GM18499 (cell line): ENCODE data around the gene THADA.

Experiments
- ATAC-seq: cut with Tn5 transposase; IDR thresholded peaks from one replicate; pipeline ENCODE4 v1.9.1; 2021; ENCODE audit warnings: moderate number of reproducible peaks; ENCODE audit not compliant: insufficient read depth, unreplicated experiment

Gene THADA

GRCh38 chr2:43372416-43373081 is 223.3 kb downstream of the THADA start:
- no peak for ATAC-seq

GRCh38 chr2:43370705-43371104 is 225.1 kb downstream of the THADA start:
- no peak for ATAC-seq

GRCh38 chr2:43370146-43370545 is 225.7 kb downstream of the THADA start:
- no peak for ATAC-seq

GRCh38 chr2:43368483-43369385 is 227.1 kb downstream of the THADA start:
- ATAC-seq, result no peak

GRCh38 chr2:43367012-43367782 is 228.6 kb downstream of the THADA start:
- ATAC-seq, result no peak

GRCh38 chr2:43363120-43363519 is 232.7 kb downstream of the THADA start:
- ATAC-seq, result no peak

- ATAC-seq, result no peak
Observed at GRCh38 chr2:43361286-43361685, 234.6 kb downstream of the THADA start.

- ATAC-seq, result no peak
Observed at GRCh38 chr2:43360137-43360536, 235.7 kb downstream of the THADA start.

- ATAC-seq, result no peak
Observed at GRCh38 chr2:43358410-43359201, 237.2 kb downstream of the THADA start.

GRCh38 chr2:43356774-43357173 is 239.1 kb downstream of the THADA start:
- ATAC-seq, result no peak

- ATAC-seq, result no peak
Observed at GRCh38 chr2:43355399-43355798, 240.4 kb downstream of the THADA start.

GRCh38 chr2:43349904-43350303 is 245.9 kb downstream of the THADA start:
- no peak for ATAC-seq

GRCh38 chr2:43348908-43349661 is 246.8 kb downstream of the THADA start:
- no peak for ATAC-seq

- no peak for ATAC-seq
Observed at GRCh38 chr2:43347746-43348145, 248.1 kb downstream of the THADA start.

GRCh38 chr2:43346602-43347567 is 249.0 kb downstream of the THADA start:
- no peak for ATAC-seq

GRCh38 chr2:43345872-43346271 is 250.0 kb downstream of the THADA start:
- ATAC-seq, result no peak

- ATAC-seq, result no peak
Observed at GRCh38 chr2:43345391-43345813, 250.4 kb downstream of the THADA start.

GRCh38 chr2:43344868-43345373 is 250.9 kb downstream of the THADA start:
- no peak for ATAC-seq
